ENCODE data around the gene MAD1L1.
A peak's percentile ranks its signal among the peaks of the same experiment; 100 is the strongest.
"Not testable (repeated sequence)": the region's sequence is repeated elsewhere in the genome, so short reads cannot be mapped to it uniquely, and the experiment has no call there.

MAD1L1 gene

DNA sequence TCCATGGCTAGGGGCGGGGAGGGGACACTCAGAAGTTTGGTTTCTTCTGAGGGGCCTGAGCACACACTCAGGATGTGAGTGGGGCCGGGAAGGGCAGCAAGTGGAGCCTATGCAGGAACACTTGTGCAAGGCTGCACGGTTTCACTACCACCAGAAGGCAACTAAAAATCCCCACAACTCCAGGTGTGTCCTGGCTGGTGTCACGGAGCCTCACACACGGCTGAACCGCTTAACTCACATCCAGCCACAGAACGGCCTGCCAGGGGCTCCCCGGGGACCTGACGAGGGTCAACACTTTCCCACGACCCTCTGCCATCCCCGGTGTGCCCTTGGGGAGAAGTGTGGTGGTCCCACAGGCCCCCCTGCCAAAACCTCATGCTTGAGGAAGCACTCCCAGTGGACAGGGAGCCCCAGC, 388.8 kb downstream of the MAD1L1 start:
- H3K79me2 ChIP-seq (ENCODE audit: control insufficient read depth, low read length), result no peaks in the 10 kb centered on the region
- H3K27ac ChIP-seq (ENCODE audit: low read depth, low read length), result peak overlapping the region; percentile 61
- H3K4me1 ChIP-seq (ENCODE audit: control insufficient read depth, low read length), result peaks cover 24% of the 10 kb centered on the region
- H3K27me3 ChIP-seq (ENCODE audit: control insufficient read depth, low read length), result no peaks in the 10 kb centered on the region
- H4K20me1 ChIP-seq (ENCODE audit: control insufficient read depth, insufficient read depth, low read depth, low read length), result no peaks in the 10 kb centered on the region
- peak overlapping the region; percentile 79 for H3K4me2 ChIP-seq (ENCODE audit: low read length)
- TF ChIP-seq EZH2phosphoT487 (IDR thresholded peaks at IDR 0.05; ENCODE audit: borderline replicate concordance, low read length), result no peak
- TF ChIP-seq, protein P1, sequence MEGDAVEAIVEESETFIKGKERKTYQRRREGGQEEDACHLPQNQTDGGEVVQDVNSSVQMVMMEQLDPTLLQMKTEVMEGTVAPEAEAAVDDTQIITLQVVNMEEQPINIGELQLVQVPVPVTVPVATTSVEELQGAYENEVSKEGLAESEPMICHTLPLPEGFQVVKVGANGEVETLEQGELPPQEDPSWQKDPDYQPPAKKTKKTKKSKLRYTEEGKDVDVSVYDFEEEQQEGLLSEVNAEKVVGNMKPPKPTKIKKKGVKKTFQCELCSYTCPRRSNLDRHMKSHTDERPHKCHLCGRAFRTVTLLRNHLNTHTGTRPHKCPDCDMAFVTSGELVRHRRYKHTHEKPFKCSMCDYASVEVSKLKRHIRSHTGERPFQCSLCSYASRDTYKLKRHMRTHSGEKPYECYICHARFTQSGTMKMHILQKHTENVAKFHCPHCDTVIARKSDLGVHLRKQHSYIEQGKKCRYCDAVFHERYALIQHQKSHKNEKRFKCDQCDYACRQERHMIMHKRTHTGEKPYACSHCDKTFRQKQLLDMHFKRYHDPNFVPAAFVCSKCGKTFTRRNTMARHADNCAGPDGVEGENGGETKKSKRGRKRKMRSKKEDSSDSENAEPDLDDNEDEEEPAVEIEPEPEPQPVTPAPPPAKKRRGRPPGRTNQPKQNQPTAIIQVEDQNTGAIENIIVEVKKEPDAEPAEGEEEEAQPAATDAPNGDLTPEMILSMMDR (IDR thresholded peaks at IDR 0.05; ENCODE audit: low read depth, low read length, poor library complexity, severe bottlenecking), result no peak
- H3K36me3 ChIP-seq (ENCODE audit: control insufficient read depth, low read length), result no peaks in the 10 kb centered on the region; the same call in 1 of the 2 replicates
- peak overlapping the region; percentile 63 for H3K4me3 ChIP-seq (ENCODE audit: low read length)
- H3K9me3 ChIP-seq (ENCODE audit: control insufficient read depth, insufficient read depth, low read length), result no peaks in the 10 kb centered on the region
- no peaks in the 10 kb centered on the region for H3K9me2 ChIP-seq (replicated peaks; ENCODE audit: control insufficient read depth, low read length)
- H3F3A ChIP-seq (ENCODE audit: control insufficient read depth, insufficient read depth), result no peaks in the 10 kb centered on the region

DNA sequence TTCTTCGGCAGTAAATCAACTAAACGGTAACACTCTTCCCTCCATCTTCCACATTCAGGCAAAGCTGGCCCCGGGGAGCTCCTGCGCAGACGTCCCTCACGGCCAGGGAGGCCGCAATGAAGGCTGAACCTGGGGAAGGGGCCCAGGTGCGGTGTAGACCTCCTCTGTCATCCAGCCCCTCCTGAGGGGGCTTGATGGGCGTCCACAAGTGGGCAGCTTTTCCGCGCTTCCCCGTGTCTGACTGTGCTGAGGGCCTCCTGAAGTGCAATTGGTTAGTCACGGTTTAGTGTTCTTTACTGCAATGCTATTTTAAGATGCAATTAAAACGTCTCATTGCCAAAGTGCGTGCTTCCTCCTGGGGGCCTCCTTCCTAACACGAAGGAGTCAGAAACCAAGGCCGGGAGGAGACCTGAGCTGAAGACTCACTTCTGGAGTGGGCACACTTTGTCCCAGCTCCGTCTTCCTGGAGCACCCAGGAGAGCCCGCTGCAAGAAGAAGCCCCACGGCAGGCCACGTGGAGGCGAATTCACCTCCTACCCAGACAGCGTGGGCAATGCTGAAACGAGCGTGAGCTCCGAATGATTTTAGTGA, 389.4 kb downstream of the MAD1L1 start:
- peak overlapping the region; percentile 79 for H3K4me2 ChIP-seq (ENCODE audit: low read length)
- H3F3A ChIP-seq (ENCODE audit: control insufficient read depth, insufficient read depth), result no peaks in the 10 kb centered on the region
- H3K79me2 ChIP-seq (ENCODE audit: control insufficient read depth, low read length), result no peaks in the 10 kb centered on the region
- H3K9me3 ChIP-seq (ENCODE audit: control insufficient read depth, insufficient read depth, low read length), result no peaks in the 10 kb centered on the region
- H3K27ac ChIP-seq (ENCODE audit: low read depth, low read length), result peak overlapping the region; percentile 61
- H3K27me3 ChIP-seq (ENCODE audit: control insufficient read depth, low read length), result no peaks in the 10 kb centered on the region
- peaks cover 24% of the 10 kb centered on the region for H3K4me1 ChIP-seq (ENCODE audit: control insufficient read depth, low read length)
- no peaks in the 10 kb centered on the region for H3K9me2 ChIP-seq (replicated peaks; ENCODE audit: control insufficient read depth, low read length)
- H4K20me1 ChIP-seq (ENCODE audit: control insufficient read depth, insufficient read depth, low read depth, low read length), result no peaks in the 10 kb centered on the region
- no peak for TF ChIP-seq EZH2phosphoT487 (IDR thresholded peaks at IDR 0.05; ENCODE audit: borderline replicate concordance, low read length)
- TF ChIP-seq, protein P1 (IDR thresholded peaks at IDR 0.05; ENCODE audit: low read depth, low read length, poor library complexity, severe bottlenecking), result no peak
- peak overlapping the region; percentile 63 for H3K4me3 ChIP-seq (ENCODE audit: low read length)
- H3K36me3 ChIP-seq (ENCODE audit: control insufficient read depth, low read length), result no peaks in the 10 kb centered on the region; the same call in 1 of the 2 replicates

DNA sequence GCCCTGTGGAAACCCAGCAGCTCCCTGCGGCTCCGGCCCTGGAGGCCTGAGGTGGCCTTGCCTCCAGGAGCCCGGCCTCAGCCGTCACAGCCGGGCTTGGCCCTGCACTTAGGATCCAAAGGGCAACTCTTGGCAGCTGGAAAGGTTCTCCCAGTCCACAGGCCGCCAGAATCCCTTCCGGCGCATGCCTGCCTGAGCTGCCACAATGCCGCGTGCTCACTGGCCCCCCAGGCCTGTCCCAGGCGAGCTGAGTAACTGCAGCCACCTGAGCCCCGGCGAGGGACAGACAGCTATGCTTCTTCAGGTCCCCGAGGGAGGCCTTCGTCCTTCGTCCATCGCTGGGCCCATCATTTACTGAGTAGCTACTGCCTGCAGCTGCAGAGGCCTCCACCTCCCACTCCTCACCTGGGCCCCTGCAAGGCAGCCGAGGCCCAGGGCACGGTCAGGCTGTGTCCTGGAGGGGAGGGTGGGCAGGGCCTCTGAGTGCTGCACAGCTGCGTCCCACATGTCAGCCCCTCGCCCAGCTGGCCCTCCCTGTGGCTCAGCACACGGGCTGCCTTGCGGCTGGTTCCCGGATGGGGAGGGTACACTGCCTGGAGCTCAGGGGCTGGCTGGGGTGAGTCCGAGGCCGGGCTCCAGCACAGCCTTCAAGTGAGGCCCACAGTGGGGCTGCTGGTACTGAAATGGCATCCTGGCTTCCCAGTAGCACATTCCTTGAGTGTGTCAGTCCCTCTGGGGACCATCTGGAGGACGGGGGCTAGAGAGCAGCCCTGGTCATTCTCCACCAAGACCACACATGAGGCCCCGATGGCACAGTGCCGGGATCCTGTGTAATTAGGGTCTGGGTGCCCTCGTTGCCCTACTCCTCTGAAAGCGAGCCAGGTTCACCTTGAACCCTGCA, 390.2 kb downstream of the MAD1L1 start:
- H3K4me1 ChIP-seq (ENCODE audit: control insufficient read depth, low read length), result peaks cover 24% of the 10 kb centered on the region

DNA sequence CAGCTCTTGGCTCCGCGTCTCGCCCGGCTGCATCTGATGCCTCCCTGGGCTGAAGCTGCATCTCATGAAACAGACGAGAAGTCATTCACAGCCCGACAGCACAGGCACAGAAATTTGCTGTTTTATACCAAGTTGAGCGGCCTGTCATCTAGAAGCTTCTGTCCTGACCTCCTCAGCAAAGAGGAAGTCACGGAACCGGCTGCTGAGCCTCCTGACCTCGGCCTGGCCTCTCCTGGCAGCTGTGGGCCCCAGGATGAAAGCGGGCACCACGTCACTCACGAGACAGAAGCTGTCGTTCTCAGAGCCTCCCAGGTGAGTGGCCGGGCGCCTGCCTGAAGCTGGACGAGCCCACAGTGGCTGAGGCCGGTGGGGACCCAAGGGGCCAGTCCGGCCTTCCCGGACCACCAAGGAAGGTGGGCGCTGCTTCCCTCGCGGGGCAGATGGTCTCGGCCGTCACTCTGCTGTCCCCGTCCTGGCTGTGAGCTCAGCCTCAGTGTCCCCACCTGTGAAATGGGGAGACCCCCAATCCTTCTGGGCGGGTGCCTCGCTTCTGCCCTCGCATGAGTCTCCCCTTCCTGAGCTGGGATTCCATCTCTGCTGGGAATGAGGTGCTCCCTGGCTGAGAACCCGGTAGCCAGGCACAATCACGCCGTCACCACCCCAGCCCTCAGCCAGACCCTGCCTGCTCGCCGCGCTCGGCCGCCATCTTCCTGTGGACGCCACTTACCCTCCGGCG, 391.3 kb downstream of the MAD1L1 start:
- H4K20me1 ChIP-seq (ENCODE audit: control insufficient read depth, insufficient read depth, low read depth, low read length); H3K4me3 ChIP-seq (ENCODE audit: low read length); H3K27ac ChIP-seq (ENCODE audit: low read depth, low read length); H3F3A ChIP-seq (ENCODE audit: control insufficient read depth, insufficient read depth); H3K79me2 ChIP-seq (ENCODE audit: control insufficient read depth, low read length); H3K4me2 ChIP-seq (ENCODE audit: low read length); H3K9me3 ChIP-seq (ENCODE audit: control insufficient read depth, insufficient read depth, low read length); H3K36me3 ChIP-seq (ENCODE audit: control insufficient read depth, low read length); H3K27me3 ChIP-seq (ENCODE audit: control insufficient read depth, low read length); H3K9me2 ChIP-seq (replicated peaks; ENCODE audit: control insufficient read depth, low read length): not testable (repeated sequence)
- peaks cover 24% of the 10 kb centered on the region for H3K4me1 ChIP-seq (ENCODE audit: control insufficient read depth, low read length)

More for the DNA sequence above, 390.2 kb downstream of the MAD1L1 start:
- no peaks in the 10 kb centered on the region for H3F3A ChIP-seq (ENCODE audit: control insufficient read depth, insufficient read depth)
- peak overlapping the region; percentile 61 for H3K27ac ChIP-seq (ENCODE audit: low read depth, low read length)
- TF ChIP-seq, protein P1 (IDR thresholded peaks at IDR 0.05; ENCODE audit: low read depth, low read length, poor library complexity, severe bottlenecking), result no peak
- no peak for TF ChIP-seq EZH2phosphoT487 (IDR thresholded peaks at IDR 0.05; ENCODE audit: borderline replicate concordance, low read length)
- peak overlapping the region; percentile 63 for H3K4me3 ChIP-seq (ENCODE audit: low read length)
- H3K27me3 ChIP-seq (ENCODE audit: control insufficient read depth, low read length), result no peaks in the 10 kb centered on the region
- H3K79me2 ChIP-seq (ENCODE audit: control insufficient read depth, low read length), result no peaks in the 10 kb centered on the region
- H3K9me3 ChIP-seq (ENCODE audit: control insufficient read depth, insufficient read depth, low read length), result no peaks in the 10 kb centered on the region
- no peaks in the 10 kb centered on the region; the same call in 1 of the 2 replicates for H3K36me3 ChIP-seq (ENCODE audit: control insufficient read depth, low read length)
- H3K4me2 ChIP-seq (ENCODE audit: low read length), result peak overlapping the region; percentile 79
- H4K20me1 ChIP-seq (ENCODE audit: control insufficient read depth, insufficient read depth, low read depth, low read length), result no peaks in the 10 kb centered on the region
- no peaks in the 10 kb centered on the region for H3K9me2 ChIP-seq (replicated peaks; ENCODE audit: control insufficient read depth, low read length)

DNA sequence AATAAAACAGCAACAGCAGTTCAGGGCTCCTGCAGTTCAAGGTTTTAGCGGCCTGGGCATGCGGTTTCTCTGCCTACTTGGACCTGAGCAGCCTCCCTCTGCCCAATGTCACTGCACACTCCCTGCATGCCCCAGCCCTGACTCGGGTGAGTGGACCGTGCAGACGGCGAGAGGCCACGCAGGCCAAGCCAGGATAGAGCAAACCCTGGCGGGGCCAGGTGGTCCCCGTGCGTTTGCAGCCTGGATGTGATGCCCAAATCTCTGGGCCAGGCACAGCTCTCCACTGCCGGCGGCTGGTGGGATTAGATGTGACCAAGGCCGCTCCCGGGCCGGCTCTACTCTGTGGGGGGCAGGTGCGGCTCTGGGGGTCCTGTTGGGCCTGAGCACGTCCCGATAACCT, 392.0 kb downstream of the MAD1L1 start:
- not testable (repeated sequence) for H3K9me2 ChIP-seq (replicated peaks; ENCODE audit: control insufficient read depth, low read length); H3K4me3 ChIP-seq (ENCODE audit: low read length); H3K4me2 ChIP-seq (ENCODE audit: low read length); H3F3A ChIP-seq (ENCODE audit: control insufficient read depth, insufficient read depth); H3K36me3 ChIP-seq (ENCODE audit: control insufficient read depth, low read length); H3K27ac ChIP-seq (ENCODE audit: low read depth, low read length); H3K9me3 ChIP-seq (ENCODE audit: control insufficient read depth, insufficient read depth, low read length); H4K20me1 ChIP-seq (ENCODE audit: control insufficient read depth, insufficient read depth, low read depth, low read length); H3K27me3 ChIP-seq (ENCODE audit: control insufficient read depth, low read length); H3K79me2 ChIP-seq (ENCODE audit: control insufficient read depth, low read length)
- peaks cover 24% of the 10 kb centered on the region for H3K4me1 ChIP-seq (ENCODE audit: control insufficient read depth, low read length)
